GM08714 (cell line): ENCODE data around the gene RGS14.
A peak's percentile ranks its signal among the peaks of the same experiment; 100 is the strongest.
"Not testable (repeated sequence)": the region's sequence is repeated elsewhere in the genome, so short reads cannot be mapped to it uniquely, and the experiment has no call there.

Experiments
- H3K4me3 ChIP-seq: fragments of 200-500 bp; sonication (Bioruptor generic); 2 replicates; pipeline ENCODE4 v1.5.1; 2014; ENCODE audit warnings: mild to moderate bottlenecking, low read length, inconsistent platforms
- ZNF274 ChIP-seq: IDR thresholded peaks from 2 replicates; pipeline ENCODE4 v1.6.1; 2012; ENCODE audit warnings: mild to moderate bottlenecking, low read depth, low read length

The RGS14 gene

GRCh38 chr5:177334155-177334551 is 23.6 kb upstream of the RGS14 start:
- H3K4me3 ChIP-seq, result no peak overlapping the region
- TF ChIP-seq ZNF274, result no peak

DNA sequence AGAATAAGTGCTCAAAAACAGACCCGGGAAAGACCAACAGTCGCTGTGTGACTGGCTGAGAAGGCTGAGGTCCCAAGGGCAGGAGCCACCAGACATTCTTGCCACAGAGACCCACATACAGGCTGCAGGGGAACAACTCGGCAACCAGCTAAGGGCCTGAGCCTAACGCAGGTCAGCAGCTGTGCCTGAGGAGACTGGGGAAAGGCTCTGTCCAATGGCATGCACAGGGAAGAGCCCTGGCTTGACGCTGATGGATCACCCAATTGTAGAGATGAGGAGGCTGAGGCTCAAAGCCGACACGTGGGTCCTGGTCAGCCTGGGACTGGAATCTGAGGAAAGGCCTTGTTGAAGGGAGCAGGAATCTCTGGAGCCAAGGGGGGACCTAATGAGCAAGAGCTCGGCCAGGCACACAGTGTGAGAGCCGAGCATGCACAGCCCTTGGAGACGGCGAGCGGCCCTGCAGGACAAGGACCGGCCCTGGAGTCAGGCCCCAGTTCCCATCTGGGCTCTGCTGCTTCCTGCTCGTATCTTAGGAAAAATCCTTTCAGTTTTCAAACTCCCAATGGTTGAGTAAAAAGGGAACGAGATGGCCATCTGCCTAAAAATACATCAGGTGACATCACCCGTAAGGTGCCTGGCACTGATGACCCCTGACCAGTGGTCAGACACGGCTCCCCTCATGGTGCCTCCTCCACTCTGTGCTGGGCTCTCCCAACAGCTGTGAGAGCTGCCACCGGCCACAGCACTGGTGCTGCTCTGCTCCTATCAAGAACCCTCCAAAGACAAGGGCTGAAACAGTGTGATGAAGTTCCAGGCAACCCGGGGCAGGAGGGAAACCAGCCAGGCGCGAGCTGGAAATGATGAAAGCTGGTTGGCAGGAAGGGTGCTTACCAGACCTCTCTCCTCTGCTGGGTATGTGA is 22.7 kb upstream of the RGS14 start:
- no peak for TF ChIP-seq ZNF274
- no peak overlapping the region for H3K4me3 ChIP-seq

- no peak for TF ChIP-seq ZNF274
- no peak overlapping the region for H3K4me3 ChIP-seq
These were observed 22.0 kb upstream of the RGS14 start for GRCh38 chr5:177335701-177336065.

- H3K4me3 ChIP-seq, result no peak overlapping the region
- no peak for TF ChIP-seq ZNF274
These were observed 21.6 kb upstream of the RGS14 start for GRCh38 chr5:177336112-177336511.

DNA sequence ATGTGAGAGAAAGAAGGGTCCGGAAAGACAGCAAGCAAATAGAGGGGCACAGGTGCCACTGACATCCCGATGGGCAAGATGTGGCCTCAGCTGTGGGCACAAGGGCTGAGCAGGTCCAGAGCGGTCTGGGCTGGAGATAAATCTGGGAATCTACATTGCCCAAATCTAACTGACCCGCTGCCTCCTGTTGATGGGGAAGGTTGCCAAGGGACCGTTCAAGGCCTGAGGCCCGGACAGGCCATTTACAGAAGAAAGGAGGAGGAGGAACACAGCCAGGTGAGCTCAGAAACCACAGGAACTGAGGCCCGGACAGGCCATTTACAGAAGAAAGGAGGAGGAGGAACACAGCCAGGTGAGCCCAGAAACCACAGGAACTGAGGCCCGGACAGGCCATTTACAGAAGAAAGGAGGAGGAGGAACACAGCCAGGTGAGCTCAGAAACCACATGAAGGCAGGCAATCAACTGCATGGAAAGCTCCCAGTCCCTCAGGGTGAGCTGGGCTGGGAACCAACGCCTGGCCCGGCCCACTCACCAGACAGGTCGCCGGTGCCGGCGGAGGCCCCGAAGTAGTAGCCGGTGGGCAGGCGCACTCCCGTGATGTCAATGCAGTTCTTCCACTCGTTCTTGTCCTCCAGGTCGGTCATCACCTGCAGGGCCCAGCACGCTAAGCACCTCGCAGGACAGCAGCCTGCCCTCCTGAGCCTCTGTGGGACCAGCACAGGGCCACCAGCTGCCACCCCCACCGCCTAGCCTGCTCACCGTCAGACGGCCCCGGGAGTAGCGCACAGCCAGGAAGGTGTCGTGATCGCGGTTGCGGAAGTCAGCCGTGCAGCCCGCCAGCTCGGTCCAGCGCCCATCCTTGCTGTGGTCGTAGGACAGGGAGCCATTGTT is 20.9 kb upstream of the RGS14 start:
- H3K4me3 ChIP-seq, result no peak overlapping the region
- TF ChIP-seq ZNF274, result no peak

DNA sequence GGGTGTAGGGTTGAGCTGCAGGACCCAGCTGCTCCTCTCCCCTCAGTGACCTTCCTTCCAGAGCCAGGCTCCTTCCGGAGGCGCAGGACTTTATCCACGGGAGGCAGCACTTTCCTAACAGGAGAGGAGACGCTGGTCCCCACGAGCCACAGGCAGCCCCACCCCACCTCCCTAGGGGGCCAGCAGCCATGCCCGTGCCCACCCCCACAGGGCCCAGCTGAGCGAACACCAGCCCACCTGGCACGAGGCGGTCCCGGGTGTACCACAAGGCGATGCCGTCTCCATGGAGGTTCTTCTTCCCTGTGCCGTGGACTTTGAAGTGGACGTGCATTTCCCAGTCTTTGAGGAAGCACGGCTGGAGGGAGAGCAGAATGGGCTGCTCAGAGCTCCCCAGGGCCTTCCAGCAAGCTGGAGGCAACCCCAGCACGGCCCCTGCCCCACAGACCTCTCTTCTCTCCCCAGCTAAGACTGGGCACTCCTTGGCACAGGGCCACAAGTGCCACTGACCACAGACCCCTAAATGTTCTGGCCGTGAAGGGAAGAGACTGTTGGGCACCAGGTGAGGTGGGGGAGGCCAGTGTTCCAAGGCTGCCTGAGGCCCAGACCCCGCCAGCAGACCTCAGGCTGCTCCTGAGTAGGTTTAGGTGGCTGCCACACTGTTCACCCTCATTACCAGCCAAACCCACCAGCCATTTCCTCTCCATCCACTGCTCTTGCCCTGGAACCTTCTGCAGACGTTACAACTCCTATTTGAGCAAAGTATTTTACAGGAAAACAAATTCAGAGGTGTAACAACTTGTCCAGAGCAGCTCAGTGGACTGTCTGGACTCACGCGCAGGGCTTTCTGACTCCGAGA is 19.2 kb upstream of the RGS14 start:
- H3K4me3 ChIP-seq, result no peak overlapping the region
- no peak for TF ChIP-seq ZNF274

- no peak for TF ChIP-seq ZNF274
- H3K4me3 ChIP-seq, result no peak overlapping the region
These were observed 18.6 kb upstream of the RGS14 start for GRCh38 chr5:177339107-177339638.

DNA sequence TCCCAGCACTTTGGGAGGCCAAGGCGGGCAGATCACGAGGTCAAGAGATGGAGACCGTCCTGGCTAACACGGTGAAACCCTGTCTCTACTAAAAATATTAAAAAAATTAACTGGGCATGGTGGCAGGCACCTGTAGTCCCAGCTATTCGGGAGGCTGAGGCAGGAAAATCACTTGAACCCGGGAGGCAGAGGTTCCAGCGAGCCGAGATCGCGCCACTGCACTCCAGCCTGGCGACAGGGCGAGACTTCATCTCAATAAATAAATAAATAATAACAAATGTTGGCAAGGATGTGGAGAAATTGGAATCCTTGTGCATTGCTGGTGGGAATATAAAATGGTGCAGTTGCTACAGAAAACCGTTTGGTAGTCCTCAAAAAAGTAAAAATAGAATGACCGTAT is 14.7 kb upstream of the RGS14 start:
- H3K4me3 ChIP-seq, result not testable (repeated sequence)

DNA sequence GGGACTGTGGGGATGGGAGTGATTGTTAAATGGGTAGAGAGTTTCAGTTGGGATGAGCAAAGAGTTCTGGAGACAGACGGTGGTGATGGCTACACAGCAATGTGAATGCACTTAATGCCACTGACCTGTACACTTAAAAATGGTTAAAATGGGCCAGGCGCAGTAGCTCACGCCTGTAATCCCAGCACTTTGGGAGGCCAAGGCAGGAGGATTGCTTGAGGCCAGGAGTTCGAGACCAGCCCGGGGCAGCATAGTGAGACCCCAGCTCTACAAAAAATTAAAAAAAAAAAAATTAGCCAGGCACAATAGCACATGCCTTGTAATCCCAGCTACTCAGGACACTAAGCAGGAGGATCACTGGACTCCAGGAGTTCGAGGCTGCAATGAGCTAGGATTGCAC is 13.9 kb upstream of the RGS14 start:
- no peak for TF ChIP-seq ZNF274
- H3K4me3 ChIP-seq, result no peak overlapping the region

DNA sequence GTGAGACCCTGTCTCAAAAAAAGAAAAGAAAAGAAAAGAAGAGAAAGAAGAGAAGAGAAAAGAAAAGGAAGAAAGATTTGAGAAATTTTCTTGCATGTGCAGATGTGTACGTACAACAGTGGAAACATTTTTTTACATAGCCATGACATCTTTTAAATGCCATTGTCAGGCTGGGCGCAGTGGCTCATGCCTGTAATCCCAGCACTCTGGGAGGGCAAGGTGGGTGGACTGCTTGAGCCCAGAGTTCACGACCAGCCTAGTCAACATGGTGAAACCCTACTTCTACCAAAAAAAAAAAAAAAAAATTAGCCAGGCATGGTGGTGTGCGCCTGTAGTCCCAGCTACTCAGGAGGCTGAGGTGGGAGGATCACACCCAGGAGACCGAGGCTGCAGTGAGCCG is 12.8 kb upstream of the RGS14 start:
- no peak overlapping the region for H3K4me3 ChIP-seq
- no peak for TF ChIP-seq ZNF274

GRCh38 chr5:177346820-177347219 is 10.9 kb upstream of the RGS14 start:
- H3K4me3 ChIP-seq, result no peak overlapping the region
- TF ChIP-seq ZNF274, result no peak

- TF ChIP-seq ZNF274, result no peak
- H3K4me3 ChIP-seq, result no peak overlapping the region
These were observed 10.0 kb upstream of the RGS14 start for GRCh38 chr5:177347699-177348098.

- no peak for TF ChIP-seq ZNF274
- no peak overlapping the region for H3K4me3 ChIP-seq
These were observed 8.4 kb upstream of the RGS14 start for GRCh38 chr5:177349362-177349647.

DNA sequence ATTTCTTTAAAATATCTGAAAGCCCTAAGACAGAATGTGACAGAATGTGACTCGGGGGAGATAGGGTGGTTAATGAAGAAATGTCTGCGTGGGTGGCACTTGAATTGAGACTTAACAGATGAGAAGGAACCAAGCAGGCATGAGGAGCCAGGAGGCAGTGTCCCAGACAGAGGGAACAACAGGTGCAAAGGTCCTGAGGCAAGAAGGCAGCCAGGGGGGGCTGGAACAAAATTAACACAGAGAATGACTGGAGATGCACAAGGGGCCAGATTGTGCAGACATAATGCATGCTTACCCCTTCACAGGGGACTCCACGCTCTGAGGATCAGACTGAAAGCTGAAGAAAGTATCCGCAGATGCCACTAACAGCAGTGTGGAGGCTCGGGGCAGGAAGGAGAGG is 8.0 kb upstream of the RGS14 start:
- no peak for TF ChIP-seq ZNF274
- H3K4me3 ChIP-seq, result peak overlapping the region; percentile 84; the same call in 1 of the 2 replicates
